OCI-LY7 (cell line): Measurements from ENCODE around the gene CTNS. TPM values are rescaled to one million over a fixed set of nuclear protein-coding genes. Genes with fewer than 3 reads are reported as not detected.
A peak's percentile ranks its signal among the peaks of the same experiment; 100 is the strongest.

Experiments
- BruUV-seq: library from RNA; stranded (reverse); fragments of 400-500 nt; replicated peaks from 2 replicates; lab custom pipeline; 2021; lab: Mats Ljungman, UMichigan
- CTCF ChIA-PET: fragments of 300-600 bp; sonication (Branson Sonifier 250); formaldehyde crosslinking; loops from one replicate; lab custom pipeline; 2022; ENCODE audit warnings: antibody characterized with exemption; ENCODE audit not compliant: unreplicated experiment; lab: Charles Lee
- POLR2A ChIA-PET: fragments of 300-600 bp; sonication (Branson Sonifier 250); formaldehyde crosslinking; loops from one replicate; lab custom pipeline; 2022; ENCODE audit warnings: antibody characterized with exemption; lab: Charles Lee
- DNase-seq: peaks from one replicate; pipeline ENCODE4 v3.0.0-alpha.2; 2015; ENCODE audit warnings: low spot score
- H2AFZ ChIP-seq: fragments of 200-600 bp; sonication (generic), shearing (Covaris generic); 2 replicates; pipeline ENCODE4 v1.6.1; 2014; ENCODE audit warnings: mild to moderate bottlenecking, antibody characterized with exemption, low read length, moderate library complexity
- H3K27ac ChIP-seq: fragments of 200-600 bp; sonication (generic); 2 replicates; pipeline ENCODE4 v1.5.1; 2014; ENCODE audit warnings: mixed run types, low read depth, mild to moderate bottlenecking, moderate library complexity, low read length, inconsistent platforms; ENCODE audit not compliant: poor library complexity, severe bottlenecking
- H3K36me3 ChIP-seq: fragments of 200-600 bp; sonication (generic); 2 replicates; pipeline ENCODE4 v1.6.1; 2014; ENCODE audit warnings: mild to moderate bottlenecking, antibody characterized with exemption, low read length, moderate library complexity, mixed read lengths; ENCODE audit not compliant: insufficient read depth
- H3K4me1 ChIP-seq: fragments of 200-600 bp; sonication (generic); 2 replicates; pipeline ENCODE4 v1.5.1; 2014; ENCODE audit warnings: mild to moderate bottlenecking, low read length; ENCODE audit not compliant: insufficient read depth, poor library complexity, severe bottlenecking
- H3K4me2 ChIP-seq: fragments of 200-600 bp; sonication (generic); 2 replicates; pipeline ENCODE4 v1.6.1; 2014; ENCODE audit warnings: mild to moderate bottlenecking, low read length
- H3K4me3 ChIP-seq: fragments of 200-600 bp; sonication (generic); 2 replicates; pipeline ENCODE4 v1.5.1; 2014; ENCODE audit warnings: mild to moderate bottlenecking, low read depth, low read length; ENCODE audit not compliant: poor library complexity, severe bottlenecking
- H3K79me2 ChIP-seq: fragments of 200-600 bp; sonication (generic); 2 replicates; pipeline ENCODE4 v1.6.1; 2016; ENCODE audit warnings: low read depth, mild to moderate bottlenecking, low read length, moderate library complexity, mixed read lengths; ENCODE audit not compliant: insufficient read depth
- H3K9me2 ChIP-seq: fragments of 200-600 bp; sonication (generic); 2 replicates; pipeline ENCODE4 v1.6.1; 2016; ENCODE audit warnings: mild to moderate bottlenecking, low read length, mixed read lengths; ENCODE audit not compliant: insufficient read depth
- H3K9me3 ChIP-seq: fragments of 200-600 bp; sonication (generic); 2 replicates; pipeline ENCODE4 v1.6.1; 2014; ENCODE audit warnings: mild to moderate bottlenecking, mixed run types, low read length, mixed read lengths
- H4K20me1 ChIP-seq: fragments of 200-600 bp; sonication (generic); 2 replicates; pipeline ENCODE4 v1.6.1; 2014; ENCODE audit warnings: mild to moderate bottlenecking, antibody characterized with exemption, low read length, moderate library complexity, mixed read lengths; ENCODE audit not compliant: insufficient read depth
- CTCF ChIP-seq: fragments of 200-600 bp; sonication (generic); conservative IDR thresholded peaks from 2 replicates; pipeline ENCODE4 v1.5.1; 2014; ENCODE audit warnings: mild to moderate bottlenecking, antibody characterized with exemption, low read length, moderate library complexity, mixed read lengths
- EZH2phosphoT487 ChIP-seq: fragments of 200-600 bp; sonication (generic); IDR thresholded peaks from 2 replicates; pipeline ENCODE4 v1.6.1; 2018; ENCODE audit warnings: low read depth, borderline replicate concordance, mild to moderate bottlenecking, mixed run types, antibody characterized with exemption, low read length, moderate library complexity, mixed read lengths
- intact Hi-C: fragments of 100-400 bp; cut with micrococcal nuclease; formaldehyde crosslinking; loops from one replicate; pipeline ENCODE4 v1.10.0; 2022; ENCODE audit not compliant: unreplicated experiment
- total RNA-seq, 2 experiments: library from RNA; depleted of rRNA in 1 of 2; stranded (reverse); fragments of >200 nt in 1 of 2; shearing (Covaris generic) in 1 of 2; gene quantifications; 2 replicates each; pipeline ENCODE4 v1.2.3, GENCODE V29; 2014 to 2022

The CTNS gene
- total RNA-seq, 2 experiments from 2014 or later: 5.6 to 13.6 TPM

GRCh38 chr17:3643889-3644349 lies 7.4 kb downstream of the CTNS start:
- Histone ChIP-seq H2AFZ (no peak overlapping the region), H3K4me1 (peaks cover 41% of the 10 kb centered on the region), H3K36me3 (peaks cover 7% of the 10 kb centered on the region; the same call in 1 of the 2 replicates), H3K4me3 (no peak overlapping the region), H3K4me2 (no peak overlapping the region), H3K27ac (no peak overlapping the region), H3K79me2 (no peaks in the 10 kb centered on the region), H3K9me2 (no peaks in the 10 kb centered on the region), H4K20me1 (no peaks in the 10 kb centered on the region), H3K9me3 (no peaks in the 10 kb centered on the region)
- no TSS peak for BruUV-seq
- POLR2A ChIA-PET: interaction anchor here (0.6 to 1.2 kb wide), 2 partner anchors 15 to 86 kb away, joined by 3 to 6 read pairs; partner anchors contain the start of gene TRPV3
- intact Hi-C loops: no loop called here
- no peak for TF ChIP-seq EZH2phosphoT487
- TF ChIP-seq CTCF: no peak
- CTCF ChIA-PET: no interaction called here
- DNase-seq: no peak

DNA sequence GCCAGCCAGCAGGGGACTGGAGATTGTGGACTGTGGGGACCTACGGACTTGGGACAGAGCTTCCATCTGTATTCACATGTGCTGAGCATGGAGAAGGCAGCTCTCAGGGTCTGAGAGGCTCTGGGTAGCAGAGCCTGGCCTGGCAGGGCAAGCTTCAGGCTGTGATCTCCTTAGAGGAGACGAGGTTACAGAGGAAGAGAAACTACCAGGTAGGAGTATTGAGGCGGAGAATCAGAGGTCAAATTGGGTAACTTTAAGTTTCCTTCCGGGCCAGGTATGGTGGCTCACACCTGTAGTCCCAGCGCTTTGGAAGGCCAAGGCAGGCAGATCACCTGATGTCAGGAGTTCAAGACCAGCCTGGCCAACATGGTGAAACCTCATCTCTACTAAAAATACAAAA lies 8.8 kb downstream of the CTNS start:
- Histone ChIP-seq H4K20me1 (no peaks in the 10 kb centered on the region), H3K27ac (peak overlapping the region; percentile 79), H3K9me3 (no peaks in the 10 kb centered on the region), H2AFZ (no peak overlapping the region; the same call in 1 of the 2 replicates), H3K79me2 (no peaks in the 10 kb centered on the region), H3K4me2 (peak overlapping the region; percentile 48), H3K9me2 (no peaks in the 10 kb centered on the region), H3K36me3 (peaks cover 7% of the 10 kb centered on the region; the same call in 1 of the 2 replicates), H3K4me1 (peaks cover 33% of the 10 kb centered on the region), H3K4me3 (peak overlapping the region; percentile 14)
- DNase-seq: peak; percentile 60
- TF ChIP-seq EZH2phosphoT487: no peak
- no peak for TF ChIP-seq CTCF
- intact Hi-C loops: loop anchor here (5.0 kb wide), 1 partner anchor 598 kb away; no protein-coding TSS in a partner anchor
- no TSS peak for BruUV-seq
- ChIA-PET CTCF (no interaction called here), POLR2A (interaction anchor here (0.6 kb wide), 1 partner anchor 10 kb away, joined by 4 read pairs; no protein-coding TSS in a partner anchor)

- intact Hi-C loops: loop anchor here (2.0 to 5.0 kb wide), 3 partner anchors 44 to 600 kb away; no protein-coding TSS in a partner anchor
- H3K79me2 ChIP-seq: no peaks in the 10 kb centered on the region
- H3K4me2 ChIP-seq: no peak overlapping the region
- H3K36me3 ChIP-seq: peaks cover 7% of the 10 kb centered on the region; the same call in 1 of the 2 replicates
- peak overlapping the region; percentile 79 for H3K27ac ChIP-seq
- DNase-seq: no peak
- CTCF ChIA-PET: no interaction called here
- no peak overlapping the region for H2AFZ ChIP-seq
- no TSS peak for BruUV-seq
- peaks cover 32% of the 10 kb centered on the region for H3K4me1 ChIP-seq
- no peak overlapping the region for H3K4me3 ChIP-seq
- H3K9me2 ChIP-seq: no peaks in the 10 kb centered on the region
- H4K20me1 ChIP-seq: no peaks in the 10 kb centered on the region
- POLR2A ChIA-PET: no interaction called here
- TF ChIP-seq CTCF (no peak), EZH2phosphoT487 (no peak)
- no peaks in the 10 kb centered on the region for H3K9me3 ChIP-seq
These were observed 10.7 kb downstream of the CTNS start for GRCh38 chr17:3647251-3647650.
